Tibial artery (tissue), 4 donors: Measurements from ENCODE around the gene HSD17B3.

Experiments
- DNase-seq, 2 donors: peaks; one replicate each; pipeline ENCODE4 v3.0.0-alpha.2; 2019
- H3K27ac ChIP-seq, 2 donors: fragments of 200-600 bp; sonication (generic) in 1 of 2; 1 replicate in 1 of 2; 2 replicates in 1 of 2; pipeline ENCODE4 v1.5.1; 2018 to 2019; ENCODE audit warnings: mild to moderate bottlenecking in 1 of 2
- H3K27me3 ChIP-seq, 2 donors: fragments of 200-600 bp; sonication (generic) in 1 of 2; one replicate each; pipeline versions ENCODE4 v1.5.1 to v1.6.0; 2016 to 2019
- H3K36me3 ChIP-seq, 3 donors: fragments of 200-600 bp; sonication (generic) in 2 of 3; one replicate each; pipeline ENCODE4 v1.5.1; 2016 to 2019; ENCODE audit warnings: mild to moderate bottlenecking in 2 of 3
- H3K4me1 ChIP-seq, 4 donors: fragments of 200-600 bp; sonication (generic) in 2 of 4; 1 replicate in 3 of 4; 2 replicates in 1 of 4; pipeline ENCODE4 v1.5.1; 2016 to 2019
- H3K4me3 ChIP-seq, 2 donors: fragments of 200-600 bp; sonication (generic) in 1 of 2; 1 replicate in 1 of 2; 2 replicates in 1 of 2; pipeline ENCODE4 v1.5.1; 2018 to 2019; ENCODE audit warnings: mild to moderate bottlenecking in 2 of 2
- H3K9me3 ChIP-seq, 3 donors: fragments of 200-600 bp; sonication (generic) in 1 of 3; one replicate each; pipeline ENCODE4 v1.5.1; 2016 to 2019
- intact Hi-C: fragments of 100-400 bp; cut with DNase I; formaldehyde crosslinking; loops from one replicate; pipeline ENCODE4 v1.15.0; 2023; ENCODE audit warnings: low total_unique reads
- TF ChIP-seq, protein P1 (sequence below), 2 experiments: fragments of 200-600 bp in 1 of 2; fragments of 450-650 bp in 1 of 2; IDR thresholded peaks; one replicate each; pipeline ENCODE4 v1.5.1; 2017 to 2019; ENCODE audit warnings: antibody characterized with exemption in 2 of 2, mild to moderate bottlenecking in 1 of 2, moderate library complexity in 1 of 2

The HSD17B3 gene

DNA sequence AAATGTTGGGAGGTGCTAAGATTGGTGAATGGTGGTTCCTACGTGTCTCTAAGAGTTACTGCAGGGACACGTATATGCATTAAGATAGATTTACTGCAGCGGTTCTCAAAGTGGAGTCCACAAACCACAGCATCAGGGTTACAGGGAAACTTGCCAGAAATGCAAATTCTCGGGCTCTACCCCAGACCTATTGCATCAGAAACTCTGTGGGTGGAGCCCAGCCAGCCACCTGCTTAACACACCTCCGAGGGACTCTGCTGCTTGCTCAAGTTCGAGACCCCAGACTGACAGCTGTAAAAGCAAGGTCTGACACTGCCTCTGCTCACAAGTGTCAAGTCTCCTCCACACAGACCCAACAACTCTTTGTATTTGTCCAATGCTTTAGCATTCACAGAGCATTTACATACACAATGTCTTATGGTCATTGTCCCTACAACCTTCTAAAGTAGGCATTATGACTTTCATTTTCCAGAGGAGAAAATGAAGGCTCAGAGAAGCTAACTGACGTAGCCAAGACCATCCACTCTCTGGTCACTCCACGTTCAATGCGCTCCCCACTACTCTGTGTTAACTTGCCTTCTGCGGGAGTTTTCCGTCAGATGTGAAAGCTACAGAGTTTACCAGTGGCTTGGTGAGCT is 48.8 kb downstream of the HSD17B3 start:
- no peak overlapping the region for H3K27ac ChIP-seq

GRCh38 chr9:96251451-96251850 is 50.5 kb downstream of the HSD17B3 start:
- intact Hi-C loops, result no loop called here
- DNase-seq, result no peak
- TF ChIP-seq, protein P1, sequence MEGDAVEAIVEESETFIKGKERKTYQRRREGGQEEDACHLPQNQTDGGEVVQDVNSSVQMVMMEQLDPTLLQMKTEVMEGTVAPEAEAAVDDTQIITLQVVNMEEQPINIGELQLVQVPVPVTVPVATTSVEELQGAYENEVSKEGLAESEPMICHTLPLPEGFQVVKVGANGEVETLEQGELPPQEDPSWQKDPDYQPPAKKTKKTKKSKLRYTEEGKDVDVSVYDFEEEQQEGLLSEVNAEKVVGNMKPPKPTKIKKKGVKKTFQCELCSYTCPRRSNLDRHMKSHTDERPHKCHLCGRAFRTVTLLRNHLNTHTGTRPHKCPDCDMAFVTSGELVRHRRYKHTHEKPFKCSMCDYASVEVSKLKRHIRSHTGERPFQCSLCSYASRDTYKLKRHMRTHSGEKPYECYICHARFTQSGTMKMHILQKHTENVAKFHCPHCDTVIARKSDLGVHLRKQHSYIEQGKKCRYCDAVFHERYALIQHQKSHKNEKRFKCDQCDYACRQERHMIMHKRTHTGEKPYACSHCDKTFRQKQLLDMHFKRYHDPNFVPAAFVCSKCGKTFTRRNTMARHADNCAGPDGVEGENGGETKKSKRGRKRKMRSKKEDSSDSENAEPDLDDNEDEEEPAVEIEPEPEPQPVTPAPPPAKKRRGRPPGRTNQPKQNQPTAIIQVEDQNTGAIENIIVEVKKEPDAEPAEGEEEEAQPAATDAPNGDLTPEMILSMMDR (IDR thresholded peaks at IDR 0.05), result no peak

More for the DNA sequence above, 48.8 kb downstream of the HSD17B3 start:
- intact Hi-C loops, result no loop called here
- Histone ChIP-seq H3K4me3 (no peak overlapping the region), H3K36me3 (no peaks in the 10 kb centered on the region), H3K4me1 (no peaks in the 10 kb centered on the region), H3K9me3 (no peaks in the 10 kb centered on the region), H3K27me3 (no peaks in the 10 kb centered on the region)
- DNase-seq, result no peak
- TF ChIP-seq, protein P1 (IDR thresholded peaks at IDR 0.05), result no peak

GRCh38 chr9:96249746-96250145 is 52.2 kb downstream of the HSD17B3 start:
- no peaks in the 10 kb centered on the region for H3K9me3 ChIP-seq
- TF ChIP-seq, protein P1 (IDR thresholded peaks at IDR 0.05), result no peak
- H3K4me1 ChIP-seq, result no peaks in the 10 kb centered on the region
- H3K27me3 ChIP-seq, result no peaks in the 10 kb centered on the region
- DNase-seq, result no peak
- no peak overlapping the region for H3K4me3 ChIP-seq
- H3K27ac ChIP-seq, result no peak overlapping the region
- intact Hi-C loops, result no loop called here
- H3K36me3 ChIP-seq, result no peaks in the 10 kb centered on the region

More at GRCh38 chr9:96251451-96251850, 50.5 kb downstream of the HSD17B3 start:
- Histone ChIP-seq H3K27me3 (no peaks in the 10 kb centered on the region), H3K27ac (no peak overlapping the region), H3K4me3 (no peak overlapping the region), H3K4me1 (no peaks in the 10 kb centered on the region), H3K36me3 (no peaks in the 10 kb centered on the region), H3K9me3 (no peaks in the 10 kb centered on the region)

GRCh38 chr9:96246267-96246671 is 55.7 kb downstream of the HSD17B3 start:
- H3K9me3 ChIP-seq, result no peaks in the 10 kb centered on the region
- TF ChIP-seq, protein P1 (IDR thresholded peaks at IDR 0.05), result no peak
- no peaks in the 10 kb centered on the region for H3K27me3 ChIP-seq
- H3K4me3 ChIP-seq, result no peak overlapping the region
- no peaks in the 10 kb centered on the region for H3K36me3 ChIP-seq
- no peak for DNase-seq
- peaks cover 0 to 15% (median 4%) of the 10 kb centered on the region in 4 donors for H3K4me1 ChIP-seq
- intact Hi-C loops, result no loop called here
- H3K27ac ChIP-seq, result no peak overlapping the region

GRCh38 chr9:96245399-96245798 is 56.6 kb downstream of the HSD17B3 start:
- TF ChIP-seq, protein P1 (IDR thresholded peaks at IDR 0.05), result no peak

More at GRCh38 chr9:96245399-96245798, 56.6 kb downstream of the HSD17B3 start:
- no peaks in the 10 kb centered on the region for H3K9me3 ChIP-seq
- no peaks in the 10 kb centered on the region for H3K27me3 ChIP-seq
- intact Hi-C loops, result no loop called here
- peaks cover 0 to 15% (median 4%) of the 10 kb centered on the region in 4 donors for H3K4me1 ChIP-seq
- no peak overlapping the region for H3K27ac ChIP-seq
- DNase-seq, result no peak
- H3K36me3 ChIP-seq, result no peaks in the 10 kb centered on the region
- H3K4me3 ChIP-seq, result no peak overlapping the region
